ENCODE measurements around the gene ADGRG7. TPM values are rescaled to one million over a fixed set of nuclear protein-coding genes. Genes with fewer than 3 reads are reported as not detected.
A peak's percentile ranks its signal among the peaks of the same experiment; 100 is the strongest.
"Not testable (repeated sequence)": the region's sequence is repeated elsewhere in the genome, so short reads cannot be mapped to it uniquely, and the experiment has no call there.

ADGRG7 gene
- total RNA-seq, 2 experiments from 2014 or later, result not detected

- Mint-ChIP-seq H3K9me3 (peaks cover 8% of the 10 kb centered on the region), H3K27me3 (peaks cover 2% of the 10 kb centered on the region), H3K4me1 (peaks cover 31% of the 10 kb centered on the region), H3K4me3 (peak overlapping the region; percentile 38), H3K27ac (peak overlapping the region; percentile 87), H3K36me3 (ENCODE audit: low read depth) (peaks cover 4% of the 10 kb centered on the region)
- DNase-seq, result peak; percentile 60
- ChIA-PET POLR2A (interaction anchor here (0.6 to 1.1 kb wide), 3 partner anchors 45 to 436 kb away, joined by 3 to 4 read pairs (median 3); partner anchors contain the start of gene TMEM45A), CTCF (no interaction called here)
Observed at GRCh38 chr3:100665230-100665629, 55.8 kb downstream of the ADGRG7 start.

- H3K4me3 Mint-ChIP-seq; H3K36me3 Mint-ChIP-seq (ENCODE audit: low read depth); H3K27me3 Mint-ChIP-seq; DNase-seq; POLR2A ChIA-PET; CTCF ChIA-PET: not testable (repeated sequence)
- Mint-ChIP-seq H3K27ac (peak overlapping the region; percentile 4), H3K4me1 (peaks cover 31% of the 10 kb centered on the region), H3K9me3 (peaks cover 18% of the 10 kb centered on the region)
Observed at GRCh38 chr3:100666699-100667098, 57.3 kb downstream of the ADGRG7 start.

GRCh38 chr3:100667316-100667715, 57.9 kb downstream of the ADGRG7 start:
- DNase-seq; H3K27ac Mint-ChIP-seq; H3K36me3 Mint-ChIP-seq (ENCODE audit: low read depth); H3K27me3 Mint-ChIP-seq; POLR2A ChIA-PET; H3K4me3 Mint-ChIP-seq: not testable (repeated sequence)
- CTCF ChIA-PET, result interaction anchor here (1.7 kb wide), 1 partner anchor 42 kb away, joined by 6 read pairs; the partner anchor contains the start of gene TFG
- Mint-ChIP-seq H3K4me1 (peaks cover 31% of the 10 kb centered on the region), H3K9me3 (peaks cover 18% of the 10 kb centered on the region)

GRCh38 chr3:100670995-100671394, 61.6 kb downstream of the ADGRG7 start:
- H3K36me3 Mint-ChIP-seq (ENCODE audit: low read depth); CTCF ChIA-PET; DNase-seq; H3K4me1 Mint-ChIP-seq; H3K4me3 Mint-ChIP-seq; POLR2A ChIA-PET; H3K27ac Mint-ChIP-seq: not testable (repeated sequence)
- Mint-ChIP-seq H3K27me3 (peaks cover 18% of the 10 kb centered on the region), H3K9me3 (peaks cover 20% of the 10 kb centered on the region)

GRCh38 chr3:100681496-100681895, 72.1 kb downstream of the ADGRG7 start:
- ChIA-PET CTCF (no interaction called here), POLR2A (no interaction called here)
- Mint-ChIP-seq H3K4me1 (no peaks in the 10 kb centered on the region), H3K36me3 (ENCODE audit: low read depth) (no peaks in the 10 kb centered on the region), H3K9me3 (peaks cover 2% of the 10 kb centered on the region), H3K4me3 (no peak overlapping the region), H3K27ac (no peak overlapping the region), H3K27me3 (peaks cover 16% of the 10 kb centered on the region)
- no peak for DNase-seq

- POLR2A ChIA-PET, result interaction anchor here (0.6 kb wide), 1 partner anchor 771 kb away, joined by 4 read pairs; no protein-coding TSS in a partner anchor
- no peak overlapping the region for H3K4me3 Mint-ChIP-seq
- peaks cover 13% of the 10 kb centered on the region for H3K27me3 Mint-ChIP-seq
- DNase-seq, result no peak
- CTCF ChIA-PET, result no interaction called here
- no peaks in the 10 kb centered on the region for H3K4me1 Mint-ChIP-seq
- H3K9me3 Mint-ChIP-seq, result peaks cover 2% of the 10 kb centered on the region
- no peaks in the 10 kb centered on the region for H3K36me3 Mint-ChIP-seq (ENCODE audit: low read depth)
- no peak overlapping the region for H3K27ac Mint-ChIP-seq
Observed at GRCh38 chr3:100682056-100682853, 72.9 kb downstream of the ADGRG7 start.

- H3K9me3 Mint-ChIP-seq, result peaks cover 2% of the 10 kb centered on the region
- CTCF ChIA-PET, result interaction anchor here (0.9 kb wide), 1 partner anchor 203 kb away, joined by 3 read pairs; no protein-coding TSS in a partner anchor
- POLR2A ChIA-PET, result interaction anchor here (0.6 kb wide), 1 partner anchor 772 kb away, joined by 4 read pairs; no protein-coding TSS in a partner anchor
- DNase-seq, result no peak
- no peak overlapping the region for H3K4me3 Mint-ChIP-seq
- H3K27me3 Mint-ChIP-seq, result peaks cover 10% of the 10 kb centered on the region
- no peak overlapping the region for H3K27ac Mint-ChIP-seq
- H3K36me3 Mint-ChIP-seq (ENCODE audit: low read depth), result no peaks in the 10 kb centered on the region
- no peaks in the 10 kb centered on the region for H3K4me1 Mint-ChIP-seq
Observed at GRCh38 chr3:100682854-100683760, 73.7 kb downstream of the ADGRG7 start.

- H3K27me3 Mint-ChIP-seq, result peaks cover 52% of the 10 kb centered on the region
- no peaks in the 10 kb centered on the region for H3K4me1 Mint-ChIP-seq
- peaks cover 2% of the 10 kb centered on the region for H3K9me3 Mint-ChIP-seq
- H3K36me3 Mint-ChIP-seq (ENCODE audit: low read depth), result no peaks in the 10 kb centered on the region
- CTCF ChIA-PET, result interaction anchor here (0.5 to 1.4 kb wide), 3 partner anchors 17 to 275 kb away, joined by 3 to 4 read pairs (median 3); no protein-coding TSS in a partner anchor
- H3K4me3 Mint-ChIP-seq, result no peak overlapping the region
- DNase-seq, result no peak
- POLR2A ChIA-PET, result no interaction called here
- H3K27ac Mint-ChIP-seq, result no peak overlapping the region
Observed at GRCh38 chr3:100693225-100693624, 83.8 kb downstream of the ADGRG7 start.

- Mint-ChIP-seq H3K4me1 (no peaks in the 10 kb centered on the region), H3K27me3 (peaks cover 54% of the 10 kb centered on the region), H3K4me3 (no peak overlapping the region), H3K9me3 (peaks cover 2% of the 10 kb centered on the region), H3K36me3 (ENCODE audit: low read depth) (no peaks in the 10 kb centered on the region), H3K27ac (no peak overlapping the region)
- DNase-seq, result no peak
- CTCF ChIA-PET, result no interaction called here
- POLR2A ChIA-PET, result no interaction called here
Observed at GRCh38 chr3:100695696-100696095, 86.3 kb downstream of the ADGRG7 start.

GRCh38 chr3:100696161-100696560, 86.8 kb downstream of the ADGRG7 start:
- ChIA-PET CTCF (no interaction called here), POLR2A (no interaction called here)
- no peaks in the 10 kb centered on the region for H3K4me1 Mint-ChIP-seq
- H3K4me3 Mint-ChIP-seq, result no peak overlapping the region
- peaks cover 54% of the 10 kb centered on the region for H3K27me3 Mint-ChIP-seq
- DNase-seq, result no peak
- no peak overlapping the region for H3K27ac Mint-ChIP-seq
- H3K36me3 Mint-ChIP-seq (ENCODE audit: low read depth), result no peaks in the 10 kb centered on the region
- H3K9me3 Mint-ChIP-seq, result peaks cover 2% of the 10 kb centered on the region

- H3K4me1 Mint-ChIP-seq, result peaks cover 1% of the 10 kb centered on the region
- ChIA-PET POLR2A (no interaction called here), CTCF (no interaction called here)
- H3K9me3 Mint-ChIP-seq, result peaks cover 1% of the 10 kb centered on the region
- peaks cover 53% of the 10 kb centered on the region for H3K27me3 Mint-ChIP-seq
- H3K4me3 Mint-ChIP-seq, result no peak overlapping the region
- DNase-seq, result no peak
- H3K36me3 Mint-ChIP-seq (ENCODE audit: low read depth), result no peaks in the 10 kb centered on the region
- H3K27ac Mint-ChIP-seq, result no peak overlapping the region
Observed at GRCh38 chr3:100697172-100697571, 87.8 kb downstream of the ADGRG7 start.

- no peak for DNase-seq
- no peaks in the 10 kb centered on the region for H3K36me3 Mint-ChIP-seq (ENCODE audit: low read depth)
- ChIA-PET CTCF (interaction anchor here (0.6 kb wide), 1 partner anchor 907 kb away, joined by 4 read pairs; no protein-coding TSS in a partner anchor), POLR2A (no interaction called here)
- H3K27ac Mint-ChIP-seq, result no peak overlapping the region
- peaks cover 4% of the 10 kb centered on the region for H3K4me1 Mint-ChIP-seq
- peaks cover 49% of the 10 kb centered on the region for H3K27me3 Mint-ChIP-seq
- H3K9me3 Mint-ChIP-seq, result no peaks in the 10 kb centered on the region
- no peak overlapping the region for H3K4me3 Mint-ChIP-seq
Observed at GRCh38 chr3:100697723-100698285, 88.4 kb downstream of the ADGRG7 start.
